GM23248 (cell line): ENCODE data around the gene KDM4F. TPM values are rescaled to one million over a fixed set of nuclear protein-coding genes. Genes with fewer than 3 reads are reported as not detected.

ENCODE experiments used
- DNase-seq: peaks from one replicate; pipeline ENCODE4 v3.0.0-alpha.2; 2015
- H2AFZ ChIP-seq: fragments of 200-600 bp; sonication (generic); 2 replicates; pipeline ENCODE4 v1.6.1; 2016; ENCODE audit warnings: antibody characterized with exemption
- H3F3A ChIP-seq: fragments of 200-600 bp; sonication (generic); 2 replicates; pipeline ENCODE4 v1.6.1; 2016; ENCODE audit warnings: mild to moderate bottlenecking, antibody characterized with exemption, mixed run types; ENCODE audit not compliant: insufficient read depth
- H3K27ac ChIP-seq: fragments of 200-600 bp; sonication (generic); 2 replicates; pipeline ENCODE4 v1.5.1; 2016; ENCODE audit warnings: mild to moderate bottlenecking
- H3K27me3 ChIP-seq: fragments of 200-600 bp; sonication (generic); replicated peaks from 2 replicates; pipeline ENCODE4 v1.6.1; 2016; ENCODE audit warnings: mild to moderate bottlenecking; ENCODE audit not compliant: insufficient read depth
- H3K36me3 ChIP-seq: fragments of 200-600 bp; sonication (generic); 2 replicates; pipeline ENCODE4 v1.6.1; 2016; ENCODE audit warnings: low read depth, mild to moderate bottlenecking
- H3K4me1 ChIP-seq: fragments of 200-600 bp; sonication (generic); 2 replicates; pipeline ENCODE4 v1.6.1; 2016; ENCODE audit warnings: mild to moderate bottlenecking; ENCODE audit not compliant: insufficient read depth
- H3K4me2 ChIP-seq: fragments of 200-600 bp; sonication (generic); one replicate; pipeline ENCODE4 v1.6.1; 2016; ENCODE audit warnings: mild to moderate bottlenecking; ENCODE audit not compliant: unreplicated experiment
- H3K4me3 ChIP-seq: fragments of 200-600 bp; sonication (generic); 2 replicates; pipeline ENCODE4 v1.5.1; 2016; ENCODE audit warnings: mild to moderate bottlenecking
- H3K79me2 ChIP-seq: fragments of 200-600 bp; sonication (generic); 2 replicates; pipeline ENCODE4 v1.6.1; 2016; ENCODE audit warnings: mild to moderate bottlenecking; ENCODE audit not compliant: insufficient read depth
- H3K9ac ChIP-seq: fragments of 200-600 bp; sonication (generic); 2 replicates; pipeline ENCODE4 v1.6.1; 2016; ENCODE audit warnings: mild to moderate bottlenecking
- H3K9me2 ChIP-seq: fragments of 200-600 bp; sonication (generic); 2 replicates; pipeline ENCODE4 v1.6.1; 2016; ENCODE audit warnings: mixed run types, mild to moderate bottlenecking, moderate library complexity; ENCODE audit not compliant: insufficient read depth
- H3K9me3 ChIP-seq: fragments of 200-600 bp; sonication (generic); one replicate; pipeline ENCODE4 v1.6.1; 2017; ENCODE audit warnings: low read depth
- H4K20me1 ChIP-seq: fragments of 200-600 bp; sonication (generic); 2 replicates; pipeline ENCODE4 v1.6.0; 2016; ENCODE audit not compliant: insufficient read depth
- EZH2 ChIP-seq: fragments of 200-600 bp; sonication (generic); IDR thresholded peaks from 2 replicates; pipeline ENCODE4 v1.6.1; 2018; ENCODE audit warnings: antibody characterized with exemption, mild to moderate bottlenecking; ENCODE audit not compliant: insufficient read depth, poor library complexity, severe bottlenecking
- EZH2phosphoT487 ChIP-seq: fragments of 200-600 bp; sonication (generic); IDR thresholded peaks from 2 replicates; pipeline ENCODE4 v1.6.1; 2018; ENCODE audit warnings: antibody characterized with exemption, moderate library complexity, mild to moderate bottlenecking, low read depth; ENCODE audit not compliant: insufficient read depth
- WGBS, 2 experiments: methylation state at CpG; one replicate each; pipeline ENCODE4 v1.1.6; 2015 to 2017; ENCODE audit warnings: low lambda C conversion rate in 2 of 2, low coverage in 1 of 2; ENCODE audit errors: missing lambda C conversion rate in 2 of 2; 5-methylcytosine and 5-hydroxymethylcytosine counted together
- in situ Hi-C: fragments of 300-500 bp; cut with MboI; formaldehyde crosslinking; loops from 2 replicates; pipeline ENCODE4 v1.15.0; 2020
- polyA plus RNA-seq: library from polyadenylated mRNA; unstranded; fragments of >200 nt; fragmentation: Nextera tagmentation; extraction: Ambion mirVana; gene quantifications from 2 replicates; pipeline ENCODE4 v1.2.1, GENCODE V29; 2016
- total RNA-seq: library from RNA; depleted of rRNA; stranded (reverse); fragments of >200 nt; shearing (Covaris generic); gene quantifications from 2 replicates; pipeline ENCODE4 v1.2.3, GENCODE V29; 2014

Gene KDM4F
- total and polyA plus RNA-seq, 2 experiments from 2014 or later, result not detected

DNA sequence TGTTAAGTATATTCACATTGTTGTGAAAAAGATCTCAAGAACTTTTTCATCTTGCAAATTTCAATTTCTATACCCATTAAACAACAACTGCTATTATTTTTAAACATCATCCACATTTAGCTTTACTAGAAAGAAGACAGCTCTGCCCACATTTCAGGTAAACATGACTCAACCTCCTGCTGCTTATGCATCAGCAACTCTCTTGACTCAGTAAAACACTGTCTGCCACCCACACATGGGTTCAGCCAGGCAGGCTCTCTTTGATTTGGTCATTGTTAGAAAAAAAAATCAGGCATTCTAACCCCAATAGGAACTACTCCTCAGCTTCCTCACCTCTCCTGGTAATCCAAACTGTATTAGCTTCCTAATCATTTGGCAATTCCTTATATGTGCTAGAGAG, 35.3 kb downstream of the KDM4F start:
- no peak overlapping the region for H3K4me2 ChIP-seq
- DNase-seq, result peak; percentile 87
- no peak overlapping the region for H3K27ac ChIP-seq
- no peak overlapping the region for H2AFZ ChIP-seq
- H3K4me1 ChIP-seq, result peaks cover 8% of the 10 kb centered on the region
- TF ChIP-seq EZH2, result no peak
- no peak for TF ChIP-seq EZH2phosphoT487
- no peak overlapping the region for H3K9ac ChIP-seq
- no peaks in the 10 kb centered on the region for H3K36me3 ChIP-seq
- 0 out of 2 replicates have a peak, but pooled peaks cover 7% of the 10 kb centered on the region for H3F3A ChIP-seq
- H3K79me2 ChIP-seq, result no peaks in the 10 kb centered on the region
- no peaks in the 10 kb centered on the region for H3K9me2 ChIP-seq
- no peaks in the 10 kb centered on the region for H3K27me3 ChIP-seq
- H4K20me1 ChIP-seq, result no peaks in the 10 kb centered on the region
- in situ Hi-C loops, result no loop called here
- no peak overlapping the region for H3K4me3 ChIP-seq
- H3K9me3 ChIP-seq, result no peaks in the 10 kb centered on the region

DNA sequence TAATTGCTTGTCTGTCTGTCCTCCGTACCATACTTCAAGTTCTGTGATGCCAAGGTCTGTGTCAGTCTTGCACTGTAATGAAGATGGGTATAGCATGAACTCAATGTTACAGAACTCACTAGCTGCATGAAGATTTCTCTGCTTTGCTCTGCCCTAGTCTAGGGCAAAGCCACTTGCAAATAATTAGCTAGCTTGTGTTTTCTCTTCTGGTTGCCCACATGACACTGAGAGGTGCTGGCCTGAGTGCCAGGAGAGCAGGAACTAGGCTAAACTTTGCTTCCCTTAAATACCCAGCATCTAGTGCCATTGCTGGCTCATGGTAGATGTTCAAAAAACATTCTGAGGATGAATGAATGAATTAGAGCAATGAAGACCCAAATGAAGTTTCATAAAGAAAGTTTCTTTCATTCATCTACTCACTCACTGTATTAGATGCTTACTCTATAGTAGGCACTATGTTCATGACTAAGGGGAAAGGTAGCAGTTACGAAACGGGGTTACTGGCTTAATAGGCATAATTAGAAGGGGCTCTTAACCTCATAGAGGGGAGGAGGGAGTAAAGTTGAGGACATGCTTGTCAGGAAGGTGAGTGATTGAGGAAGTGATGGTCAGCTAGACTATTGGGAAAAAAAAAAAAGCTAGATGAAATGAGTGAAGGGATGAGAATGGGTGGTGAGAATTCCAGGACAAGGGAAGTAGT, 36.0 kb downstream of the KDM4F start:
- Histone ChIP-seq H3K4me2 (no peak overlapping the region), H3K4me1 (peaks cover 8% of the 10 kb centered on the region), H3K4me3 (no peak overlapping the region), H3K79me2 (no peaks in the 10 kb centered on the region), H3F3A (0 out of 2 replicates have a peak, but pooled peaks cover 7% of the 10 kb centered on the region), H4K20me1 (no peaks in the 10 kb centered on the region), H3K27ac (no peak overlapping the region), H3K9me3 (no peaks in the 10 kb centered on the region), H3K9ac (no peak overlapping the region), H2AFZ (no peak overlapping the region), H3K36me3 (no peaks in the 10 kb centered on the region), H3K27me3 (no peaks in the 10 kb centered on the region), H3K9me2 (no peaks in the 10 kb centered on the region)
- in situ Hi-C loops, result no loop called here
- no peak for DNase-seq
- 84 to 86% methylated on average over 3 of the region's 3 CpGs for WGBS, 2 experiments
- no peak for TF ChIP-seq EZH2phosphoT487
- TF ChIP-seq EZH2, result no peak

DNA sequence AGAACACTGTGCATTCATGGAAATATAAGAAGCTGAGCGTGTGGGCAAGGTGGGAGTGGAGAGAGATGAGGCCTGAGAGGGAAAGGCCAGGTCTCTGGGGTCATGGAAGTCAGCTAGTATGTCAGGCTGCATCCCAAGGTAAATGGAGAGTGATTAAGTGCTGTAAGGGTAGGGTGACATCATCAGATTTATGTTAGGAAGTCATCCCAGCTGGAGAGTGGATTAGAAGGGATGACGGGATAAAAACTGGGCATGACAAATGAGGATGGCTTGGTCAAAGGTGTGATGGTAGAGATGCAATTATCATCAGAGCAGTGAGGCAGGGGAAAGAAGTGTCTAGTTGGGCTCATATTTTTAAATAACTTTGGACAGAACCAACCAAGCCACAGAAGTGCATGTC, 36.9 kb downstream of the KDM4F start:
- no peak for DNase-seq
- Histone ChIP-seq H3K9me3 (no peaks in the 10 kb centered on the region), H3K4me3 (no peak overlapping the region), H3K4me1 (peaks cover 8% of the 10 kb centered on the region), H3K4me2 (no peak overlapping the region), H3K27me3 (no peaks in the 10 kb centered on the region), H3K79me2 (no peaks in the 10 kb centered on the region), H4K20me1 (no peaks in the 10 kb centered on the region), H2AFZ (no peak overlapping the region), H3K36me3 (no peaks in the 10 kb centered on the region), H3K9me2 (no peaks in the 10 kb centered on the region), H3F3A (0 out of 2 replicates have a peak, but pooled peaks cover 7% of the 10 kb centered on the region), H3K9ac (no peak overlapping the region), H3K27ac (no peak overlapping the region)
- 75 to 87% methylated on average over 2 of the region's 2 CpGs for WGBS, 2 experiments
- in situ Hi-C loops, result no loop called here
- TF ChIP-seq EZH2, result no peak
- no peak for TF ChIP-seq EZH2phosphoT487

DNA sequence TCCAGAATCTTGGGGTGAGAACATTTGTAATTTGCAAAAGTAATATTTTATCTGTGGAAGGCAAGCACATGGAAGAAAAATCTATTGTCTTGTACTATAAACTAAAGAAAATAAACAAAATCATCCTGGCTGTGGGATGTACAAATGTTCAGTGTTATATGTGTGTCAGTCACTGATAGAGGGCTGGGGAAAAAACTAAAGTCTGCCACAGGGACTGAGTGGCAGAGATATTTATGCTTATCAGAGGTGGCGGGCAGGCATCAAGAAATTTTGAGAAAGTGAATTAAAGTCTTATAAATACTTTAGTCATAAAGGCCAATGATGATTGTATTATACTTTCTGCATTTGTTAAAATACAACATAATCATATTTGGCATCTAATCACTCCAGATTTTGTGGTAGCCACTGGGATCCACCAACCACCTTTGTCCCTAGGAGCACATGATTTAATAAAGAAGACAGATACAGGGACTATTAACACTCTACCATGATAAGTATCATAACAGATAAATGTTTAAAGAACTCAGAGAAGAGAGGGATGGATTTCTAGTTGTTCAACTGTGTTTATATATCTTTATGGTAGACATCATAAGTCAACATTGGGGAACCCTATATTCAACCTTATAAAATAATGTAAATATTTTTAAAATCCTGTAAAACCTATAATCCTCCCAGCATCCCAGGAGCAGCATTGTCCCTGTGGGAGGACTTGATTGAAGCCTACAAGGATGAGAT, 37.8 kb downstream of the KDM4F start:
- Histone ChIP-seq H3K9me3 (no peaks in the 10 kb centered on the region), H4K20me1 (no peaks in the 10 kb centered on the region), H3K27ac (no peak overlapping the region), H3K79me2 (peaks cover 5% of the 10 kb centered on the region; the same call in 1 of the 2 replicates), H3K4me2 (no peak overlapping the region), H3K9me2 (no peaks in the 10 kb centered on the region), H3K4me1 (peaks cover 8% of the 10 kb centered on the region), H2AFZ (no peak overlapping the region), H3K4me3 (no peak overlapping the region), H3K27me3 (no peaks in the 10 kb centered on the region), H3K36me3 (no peaks in the 10 kb centered on the region), H3K9ac (no peak overlapping the region), H3F3A (0 out of 2 replicates have a peak, but pooled peaks cover 7% of the 10 kb centered on the region)
- WGBS, 2 experiments, result 89 to 100% methylated on average over 1 of the region's 1 CpG
- in situ Hi-C loops, result no loop called here
- TF ChIP-seq EZH2phosphoT487 (no peak), EZH2 (no peak)
- DNase-seq, result no peak
